Activated B cell treated with CpG ODN at 0.5 μM for 24 hours (primary cell): ENCODE results near the gene RAPGEF1. TPM values are rescaled to one million over a fixed set of nuclear protein-coding genes. Genes with fewer than 3 reads are reported as not detected.

Source experiments
- ATAC-seq: fragments of 200-7000 bp; cut with Tn5 transposase; one replicate; pipeline ENCODE4 v1.10.0; 2021; ENCODE audit warnings: low read depth, mild to moderate bottlenecking, moderate library complexity
- CTCF ChIA-PET: fragments of 350-600 bp; sonication (Branson Sonifier 250); formaldehyde crosslinking; loops from one replicate; lab custom pipeline; 2021; ENCODE audit warnings: antibody characterized with exemption; lab: Charles Lee
- POLR2A ChIA-PET: fragments of 350-600 bp; sonication (Branson Sonifier 250); formaldehyde crosslinking; loops from one replicate; lab custom pipeline; 2021; ENCODE audit warnings: antibody characterized with exemption; lab: Charles Lee
- DNase-seq: peaks from one replicate; pipeline ENCODE4 v3.0.0; 2022
- H3K27ac Mint-ChIP-seq: one replicate; pipeline ENCODE4 v1.8.0; 2020; ENCODE audit warnings: mixed read lengths
- H3K27me3 Mint-ChIP-seq: one replicate; pipeline ENCODE4 v1.8.0; 2021; ENCODE audit warnings: mixed read lengths
- H3K36me3 Mint-ChIP-seq: one replicate; pipeline ENCODE4 v1.8.0; 2021; ENCODE audit warnings: low read depth, mixed read lengths
- H3K4me1 Mint-ChIP-seq: one replicate; pipeline ENCODE4 v1.8.0; 2021; ENCODE audit warnings: mixed read lengths
- H3K4me3 Mint-ChIP-seq: one replicate; pipeline ENCODE4 v1.8.0; 2020; ENCODE audit warnings: mild to moderate bottlenecking, mixed read lengths
- H3K9me3 Mint-ChIP-seq: one replicate; pipeline ENCODE4 v1.8.0; 2020; ENCODE audit warnings: mixed read lengths
- intact Hi-C: fragments of 100-400 bp; cut with micrococcal nuclease; formaldehyde crosslinking; loops from one replicate; pipeline ENCODE4 v1.15.1; 2024
- total RNA-seq: library from RNA; stranded (reverse); gene quantifications from 2 replicates; pipeline ENCODE4 v1.2.3, GENCODE V29; 2022
- TF ChIP-seq, protein P1 (sequence below): fragments of 200-600 bp; IDR thresholded peaks from one replicate; pipeline ENCODE4 v1.8.0; 2022; ENCODE audit warnings: antibody characterized with exemption, mild to moderate bottlenecking

Gene RAPGEF1
- total RNA-seq, 1 donor from 2014 or later, result 318 TPM

DNA sequence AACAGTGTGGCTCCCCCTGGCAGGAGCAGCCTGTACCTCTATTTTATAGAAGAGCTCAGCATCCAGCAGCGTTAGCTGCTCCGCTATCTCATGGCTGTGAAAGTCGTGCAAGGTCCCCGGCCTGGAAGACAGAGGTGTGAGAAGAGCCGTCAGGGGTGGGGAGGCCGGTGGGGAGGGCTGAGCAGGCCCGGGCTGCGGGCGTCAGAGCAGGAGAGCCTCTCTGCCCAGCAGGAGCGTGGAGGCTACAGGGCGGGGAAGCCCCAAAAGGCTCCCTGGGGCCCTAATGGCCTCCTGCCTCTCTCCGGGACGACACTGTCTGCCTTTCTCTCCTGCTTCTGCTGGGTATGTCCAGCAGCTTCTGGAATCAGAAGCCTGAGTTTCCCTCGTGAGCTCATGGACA, 152.0 kb downstream of the RAPGEF1 start:
- CTCF ChIA-PET, result no interaction called here
- TF ChIP-seq, protein P1, sequence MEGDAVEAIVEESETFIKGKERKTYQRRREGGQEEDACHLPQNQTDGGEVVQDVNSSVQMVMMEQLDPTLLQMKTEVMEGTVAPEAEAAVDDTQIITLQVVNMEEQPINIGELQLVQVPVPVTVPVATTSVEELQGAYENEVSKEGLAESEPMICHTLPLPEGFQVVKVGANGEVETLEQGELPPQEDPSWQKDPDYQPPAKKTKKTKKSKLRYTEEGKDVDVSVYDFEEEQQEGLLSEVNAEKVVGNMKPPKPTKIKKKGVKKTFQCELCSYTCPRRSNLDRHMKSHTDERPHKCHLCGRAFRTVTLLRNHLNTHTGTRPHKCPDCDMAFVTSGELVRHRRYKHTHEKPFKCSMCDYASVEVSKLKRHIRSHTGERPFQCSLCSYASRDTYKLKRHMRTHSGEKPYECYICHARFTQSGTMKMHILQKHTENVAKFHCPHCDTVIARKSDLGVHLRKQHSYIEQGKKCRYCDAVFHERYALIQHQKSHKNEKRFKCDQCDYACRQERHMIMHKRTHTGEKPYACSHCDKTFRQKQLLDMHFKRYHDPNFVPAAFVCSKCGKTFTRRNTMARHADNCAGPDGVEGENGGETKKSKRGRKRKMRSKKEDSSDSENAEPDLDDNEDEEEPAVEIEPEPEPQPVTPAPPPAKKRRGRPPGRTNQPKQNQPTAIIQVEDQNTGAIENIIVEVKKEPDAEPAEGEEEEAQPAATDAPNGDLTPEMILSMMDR, result no peak
- H3K4me1 Mint-ChIP-seq, result peaks cover 46% of the 10 kb centered on the region
- H3K27ac Mint-ChIP-seq, result peak overlapping the region; percentile 41
- H3K9me3 Mint-ChIP-seq, result no peaks in the 10 kb centered on the region
- H3K27me3 Mint-ChIP-seq, result no peaks in the 10 kb centered on the region
- no peak overlapping the region for H3K4me3 Mint-ChIP-seq
- POLR2A ChIA-PET, result interaction anchor here (1.2 kb wide), 1 partner anchor 10 kb away, joined by 3 read pairs; no protein-coding TSS in a partner anchor
- ATAC-seq (no peak), DNase-seq (no peak)
- intact Hi-C loops, result no loop called here
- peaks cover 91% of the 10 kb centered on the region for H3K36me3 Mint-ChIP-seq

DNA sequence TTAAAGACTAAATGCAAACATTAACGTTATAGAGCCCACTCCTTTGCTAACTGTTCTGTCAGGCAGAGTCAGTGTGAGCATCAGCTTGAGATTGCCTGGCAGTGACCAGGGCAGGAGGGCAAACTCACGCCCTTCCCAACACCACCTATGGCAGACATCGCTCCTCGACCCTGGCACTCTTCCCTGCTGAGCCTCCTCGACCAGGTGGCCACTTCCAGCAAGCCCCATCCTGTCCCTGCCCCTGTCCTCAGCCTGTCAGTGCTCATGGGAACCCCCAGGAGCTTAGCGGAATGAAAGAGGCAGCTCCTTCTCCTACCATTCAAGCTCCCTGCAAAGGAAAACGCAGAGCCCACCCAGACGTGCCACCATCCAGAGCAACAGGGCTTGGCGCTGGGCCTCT, 152.5 kb downstream of the RAPGEF1 start:
- no peaks in the 10 kb centered on the region for H3K9me3 Mint-ChIP-seq
- ATAC-seq (no peak), DNase-seq (no peak)
- TF ChIP-seq, protein P1, result no peak
- no peaks in the 10 kb centered on the region for H3K27me3 Mint-ChIP-seq
- H3K27ac Mint-ChIP-seq, result no peak overlapping the region
- ChIA-PET CTCF (no interaction called here), POLR2A (interaction anchor here (1.2 kb wide), 1 partner anchor 9 kb away, joined by 3 read pairs; no protein-coding TSS in a partner anchor)
- H3K4me1 Mint-ChIP-seq, result peaks cover 46% of the 10 kb centered on the region
- H3K4me3 Mint-ChIP-seq, result no peak overlapping the region
- peaks cover 93% of the 10 kb centered on the region for H3K36me3 Mint-ChIP-seq
- intact Hi-C loops, result no loop called here

DNA sequence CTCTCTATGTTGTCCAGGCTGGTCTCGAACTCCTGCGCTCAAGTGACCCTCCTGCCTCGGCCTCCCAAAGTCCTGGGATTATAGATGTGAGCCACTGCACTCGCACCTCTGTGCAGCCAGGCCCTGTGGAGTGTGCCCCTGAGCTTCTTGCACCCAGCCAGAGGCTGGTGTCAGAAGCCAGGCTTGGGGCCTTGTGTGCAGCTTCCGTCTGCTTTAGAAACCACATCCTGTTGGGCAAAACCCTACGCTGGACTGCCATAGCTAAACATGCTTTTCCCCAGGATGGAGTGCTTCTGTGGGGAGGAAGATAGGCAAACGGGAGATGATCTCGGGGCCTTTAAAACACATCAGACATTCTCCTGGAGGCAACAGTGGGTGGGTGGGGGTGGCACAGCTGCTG, 154.5 kb downstream of the RAPGEF1 start:
- POLR2A ChIA-PET, result interaction anchor here (0.6 to 1.1 kb wide), 6 partner anchors 38 to 361 kb away, joined by 3 to 7 read pairs (median 3); no protein-coding TSS in a partner anchor

DNA sequence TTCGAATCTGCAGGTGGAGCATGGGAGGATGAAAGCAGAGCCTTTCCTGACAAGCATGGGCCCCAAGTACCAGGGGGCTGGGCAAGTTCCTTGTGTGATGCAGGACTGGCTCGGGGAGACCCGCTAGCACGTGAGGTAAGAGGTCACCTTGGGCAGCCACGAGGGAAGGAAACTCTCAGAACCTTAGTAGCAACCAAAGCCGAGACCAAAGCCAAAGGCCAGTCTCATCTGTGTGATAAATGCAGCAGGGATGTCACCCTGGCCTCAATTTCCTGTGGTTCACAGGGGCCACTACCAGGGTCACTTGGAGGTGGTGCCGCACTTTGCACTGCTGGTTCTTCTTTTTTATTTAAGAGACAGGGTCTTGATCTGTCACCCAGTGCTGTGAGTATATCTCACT, 155.0 kb downstream of the RAPGEF1 start:
- Mint-ChIP-seq H3K4me3 (no peak overlapping the region), H3K27ac (no peak overlapping the region), H3K9me3 (no peaks in the 10 kb centered on the region), H3K36me3 (peaks cover 93% of the 10 kb centered on the region), H3K27me3 (no peaks in the 10 kb centered on the region), H3K4me1 (peaks cover 31% of the 10 kb centered on the region)
- ChIA-PET CTCF (interaction anchor here (1.0 to 1.3 kb wide), 3 partner anchors 159 to 401 kb away, joined by 3 to 6 read pairs (median 4); no protein-coding TSS in a partner anchor), POLR2A (interaction anchor here (0.7 to 1.1 kb wide), 3 partner anchors 43 to 360 kb away, joined by 3 to 6 read pairs (median 3); no protein-coding TSS in a partner anchor)
- intact Hi-C loops, result no loop called here
- no peak for ATAC-seq
- DNase-seq, result no peak
- TF ChIP-seq, protein P1, result no peak

More for the DNA sequence above, 154.5 kb downstream of the RAPGEF1 start:
- H3K27ac Mint-ChIP-seq, result peak overlapping the region; percentile 70
- DNase-seq (no peak), ATAC-seq (peak; percentile 82)
- peaks cover 93% of the 10 kb centered on the region for H3K36me3 Mint-ChIP-seq
- intact Hi-C loops, result no loop called here
- H3K4me3 Mint-ChIP-seq, result no peak overlapping the region
- CTCF ChIA-PET, result interaction anchor here (0.9 to 1.3 kb wide), 4 partner anchors 44 to 402 kb away, joined by 3 to 6 read pairs (median 4); no protein-coding TSS in a partner anchor
- H3K9me3 Mint-ChIP-seq, result no peaks in the 10 kb centered on the region
- H3K27me3 Mint-ChIP-seq, result no peaks in the 10 kb centered on the region
- H3K4me1 Mint-ChIP-seq, result peaks cover 29% of the 10 kb centered on the region
- TF ChIP-seq, protein P1, result no peak

DNA sequence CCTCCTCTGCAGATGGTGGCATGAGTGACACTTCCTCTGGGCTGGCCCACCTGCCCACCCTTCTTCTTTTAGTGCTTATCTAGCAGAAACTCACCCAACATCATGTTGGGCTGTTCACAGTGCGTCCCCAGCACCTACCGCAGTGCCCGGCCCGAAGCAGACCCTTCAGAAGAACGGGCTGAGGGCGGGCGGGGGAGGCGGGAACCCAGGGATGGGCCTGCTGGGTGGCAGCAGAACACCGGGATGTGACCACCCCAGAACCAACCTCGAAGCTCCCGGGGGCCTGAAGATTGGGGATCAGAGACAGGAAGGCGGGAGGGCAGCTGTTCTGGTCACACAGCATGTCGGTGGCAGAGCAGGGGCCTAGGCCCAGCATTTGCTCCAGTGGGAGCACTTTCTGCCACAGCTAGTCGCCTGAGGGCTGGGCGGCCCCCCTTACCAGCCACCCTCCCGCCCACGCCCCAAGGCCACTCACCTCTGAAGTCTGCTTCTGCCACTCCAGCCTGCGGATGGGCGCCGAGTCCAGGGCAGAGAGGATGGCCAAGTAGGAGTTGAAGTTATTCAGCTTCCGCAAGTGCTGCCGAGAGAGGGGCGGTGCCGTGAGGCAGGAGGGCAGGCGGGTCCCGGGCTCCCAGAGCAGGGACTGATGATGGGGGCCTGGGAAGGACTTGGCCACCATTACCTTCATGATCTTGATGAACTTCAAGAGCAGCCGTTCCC, 155.9 kb downstream of the RAPGEF1 start:
- Mint-ChIP-seq H3K27me3 (no peaks in the 10 kb centered on the region), H3K9me3 (no peaks in the 10 kb centered on the region), H3K4me1 (peaks cover 38% of the 10 kb centered on the region), H3K27ac (no peak overlapping the region), H3K36me3 (peaks cover 92% of the 10 kb centered on the region), H3K4me3 (no peak overlapping the region)
- TF ChIP-seq, protein P1, result no peak
- ATAC-seq (no peak), DNase-seq (no peak)
- CTCF ChIA-PET, result no interaction called here
- POLR2A ChIA-PET, result no interaction called here
- intact Hi-C loops, result no loop called here
